NK-92 treated with Interleukin-12 subunit alpha and Interleukin-12 subunit beta, amount 100 ng/mL, for 24 hours (cell line): ENCODE measurements around the gene CASP3.
"Not testable (repeated sequence)": the region's sequence is repeated elsewhere in the genome, so short reads cannot be mapped to it uniquely, and the experiment has no call there.

Experiments used
- DNase-seq: peaks from one replicate; lab custom pipeline; 2025; lab: John Stamatoyannopoulos, UW

The CASP3 gene

GRCh38 chr4:184636144-184636543 lies 13.1 kb downstream of the CASP3 start:
- no peak for DNase-seq

- DNase-seq: no peak
Measured at GRCh38 chr4:184635381-184635780, 13.9 kb downstream of the CASP3 start.

- DNase-seq: no peak
Measured at GRCh38 chr4:184632842-184633241, 16.4 kb downstream of the CASP3 start.

GRCh38 chr4:184628103-184628502 lies 21.1 kb downstream of the CASP3 start:
- DNase-seq: no peak

GRCh38 chr4:184625783-184626596 lies 23.3 kb downstream of the CASP3 start:
- not testable (repeated sequence) for DNase-seq

GRCh38 chr4:184624972-184625554 lies 24.2 kb downstream of the CASP3 start:
- no peak for DNase-seq

- DNase-seq: not testable (repeated sequence)
Measured at GRCh38 chr4:184624504-184624903, 24.7 kb downstream of the CASP3 start.

GRCh38 chr4:184621518-184621917 lies 27.7 kb downstream of the CASP3 start:
- DNase-seq: no peak

- no peak for DNase-seq
Measured at GRCh38 chr4:184620212-184620867, 28.9 kb downstream of the CASP3 start.

- DNase-seq: no peak
Measured at GRCh38 chr4:184617600-184618196, 31.5 kb downstream of the CASP3 start.

GRCh38 chr4:184616633-184617551 lies 32.4 kb downstream of the CASP3 start:
- DNase-seq: no peak

- not testable (repeated sequence) for DNase-seq
Measured at GRCh38 chr4:184616168-184616567, 33.1 kb downstream of the CASP3 start.

- no peak for DNase-seq
Measured at GRCh38 chr4:184614509-184614908, 34.7 kb downstream of the CASP3 start.

- no peak for DNase-seq
Measured at GRCh38 chr4:184613405-184613804, 35.8 kb downstream of the CASP3 start.

- DNase-seq: no peak
Measured at GRCh38 chr4:184612074-184612473, 37.2 kb downstream of the CASP3 start.

GRCh38 chr4:184607429-184607828 lies 41.8 kb downstream of the CASP3 start:
- DNase-seq: not testable (repeated sequence)

- DNase-seq: not testable (repeated sequence)
Measured at GRCh38 chr4:184602857-184603256, 46.4 kb downstream of the CASP3 start.

- not testable (repeated sequence) for DNase-seq
Measured at GRCh38 chr4:184600982-184601381, 48.3 kb downstream of the CASP3 start.

- DNase-seq: no peak
Measured at GRCh38 chr4:184599492-184600135, 49.6 kb downstream of the CASP3 start.

- no peak for DNase-seq
Measured at GRCh38 chr4:184598753-184599491, 50.3 kb downstream of the CASP3 start.
